Breast epithelium (tissue), 3 donors: Measurements from ENCODE around the gene MAMSTR.

Experiments
- POLR2A ChIP-seq: fragments of 450-650 bp; IDR thresholded peaks from one replicate; pipeline ENCODE4 v1.6.1; 2016; ENCODE audit warnings: antibody characterized with exemption, mild to moderate bottlenecking, moderate library complexity
- POLR2AphosphoS5 ChIP-seq, 3 donors: sonication (generic); formaldehyde crosslinking; IDR thresholded peaks; one replicate each; pipeline ENCODE4 v1.6.1; 2017; ENCODE audit warnings: antibody characterized with exemption in 3 of 3
- TF ChIP-seq, protein P1 (sequence below), 3 donors: fragments of 450-650 bp; IDR thresholded peaks; one replicate each; pipeline ENCODE4 v1.5.1; 2016 to 2017; ENCODE audit warnings: antibody characterized with exemption in 3 of 3, mild to moderate bottlenecking in 3 of 3, moderate library complexity in 3 of 3

DNA sequence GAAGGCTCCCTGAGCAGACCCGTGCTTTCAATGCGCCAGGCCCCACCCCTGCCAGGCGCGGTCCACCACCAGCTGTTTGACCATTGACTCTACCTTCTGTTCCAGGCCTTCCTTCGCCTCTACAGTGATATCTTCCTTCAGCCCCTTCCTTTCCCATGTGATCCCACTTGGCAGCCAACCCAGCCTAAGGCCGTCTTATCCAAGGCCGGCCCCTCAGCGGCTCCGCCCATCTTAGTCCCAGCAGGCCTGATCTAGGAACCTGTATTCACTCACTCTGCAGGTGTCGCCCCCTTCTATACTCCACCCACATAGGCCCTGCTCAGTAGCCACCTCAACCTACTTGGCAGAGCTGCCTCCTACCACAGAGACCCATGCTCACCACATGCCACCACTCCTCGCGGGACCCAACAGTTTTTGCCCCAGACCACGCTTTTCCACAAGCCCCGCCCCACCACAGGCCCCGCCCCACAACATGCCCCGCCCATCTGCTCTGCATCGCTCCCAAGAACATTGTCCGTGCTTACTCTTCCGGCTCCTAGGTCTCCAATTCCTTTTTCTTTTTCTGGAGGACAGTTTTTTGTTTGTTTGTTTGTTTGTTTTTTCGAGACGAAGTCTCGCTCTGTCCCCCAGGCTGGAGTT, 18.0 kb upstream of the MAMSTR start:
- no peak for TF ChIP-seq POLR2AphosphoS5 (IDR thresholded peaks at IDR 0.05)
- no peak for TF ChIP-seq POLR2A
- TF ChIP-seq, protein P1, sequence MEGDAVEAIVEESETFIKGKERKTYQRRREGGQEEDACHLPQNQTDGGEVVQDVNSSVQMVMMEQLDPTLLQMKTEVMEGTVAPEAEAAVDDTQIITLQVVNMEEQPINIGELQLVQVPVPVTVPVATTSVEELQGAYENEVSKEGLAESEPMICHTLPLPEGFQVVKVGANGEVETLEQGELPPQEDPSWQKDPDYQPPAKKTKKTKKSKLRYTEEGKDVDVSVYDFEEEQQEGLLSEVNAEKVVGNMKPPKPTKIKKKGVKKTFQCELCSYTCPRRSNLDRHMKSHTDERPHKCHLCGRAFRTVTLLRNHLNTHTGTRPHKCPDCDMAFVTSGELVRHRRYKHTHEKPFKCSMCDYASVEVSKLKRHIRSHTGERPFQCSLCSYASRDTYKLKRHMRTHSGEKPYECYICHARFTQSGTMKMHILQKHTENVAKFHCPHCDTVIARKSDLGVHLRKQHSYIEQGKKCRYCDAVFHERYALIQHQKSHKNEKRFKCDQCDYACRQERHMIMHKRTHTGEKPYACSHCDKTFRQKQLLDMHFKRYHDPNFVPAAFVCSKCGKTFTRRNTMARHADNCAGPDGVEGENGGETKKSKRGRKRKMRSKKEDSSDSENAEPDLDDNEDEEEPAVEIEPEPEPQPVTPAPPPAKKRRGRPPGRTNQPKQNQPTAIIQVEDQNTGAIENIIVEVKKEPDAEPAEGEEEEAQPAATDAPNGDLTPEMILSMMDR (IDR thresholded peaks at IDR 0.05), result no peak
